ENCODE measurements around the gene NUB1.

DNA sequence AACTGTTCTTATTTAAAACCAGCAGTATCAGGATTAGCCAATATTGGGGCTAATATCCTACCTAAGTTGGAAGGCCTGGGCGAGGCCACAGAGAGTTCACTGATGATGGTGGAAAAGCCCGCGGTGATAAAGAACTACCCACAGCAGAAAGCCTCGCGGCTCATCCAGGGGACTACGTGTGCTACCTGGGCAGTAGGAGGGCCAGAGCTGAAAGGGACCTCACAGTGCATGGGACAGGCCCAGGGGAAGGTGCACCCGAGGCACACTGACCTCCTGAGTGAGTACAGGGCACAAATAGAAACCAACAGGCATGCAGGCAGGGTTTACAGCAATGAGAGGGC is 66.9 kb downstream of the NUB1 start:
- TF ChIP-seq POLR2A (IDR thresholded peaks at IDR 0.05; ENCODE audit: low read length) (no peak), GATA1 (IDR thresholded peaks at IDR 0.05; ENCODE audit: low read depth, low read length) (no peak)
